IPS-20b (cell line): ENCODE measurements around the gene PSMD6.

Source experiments
- H3K27ac ChIP-seq: one replicate; pipeline ENCODE4 v1.5.1; 2013; ENCODE audit warnings: low read length
- H3K27me3 ChIP-seq: 2 replicates; pipeline ENCODE4 v1.6.1; 2013; ENCODE audit warnings: mild to moderate bottlenecking, low read length, inconsistent platforms; ENCODE audit not compliant: insufficient read depth
- H3K36me3 ChIP-seq: 2 replicates; pipeline ENCODE4 v1.6.1; 2013; ENCODE audit warnings: low read depth, mild to moderate bottlenecking, inconsistent platforms, low read length, moderate library complexity; ENCODE audit not compliant: insufficient read depth
- H3K4me1 ChIP-seq: 2 replicates; pipeline ENCODE4 v1.6.1; 2013; ENCODE audit warnings: mild to moderate bottlenecking, control low read depth, inconsistent platforms, low read length, moderate library complexity; ENCODE audit not compliant: insufficient read depth
- H3K4me3 ChIP-seq: 2 replicates; pipeline ENCODE4 v1.5.1; 2013; ENCODE audit warnings: mild to moderate bottlenecking, low read length, inconsistent platforms
- H3K9ac ChIP-seq: 2 replicates; pipeline ENCODE4 v1.6.1; 2013; ENCODE audit warnings: low read depth, mild to moderate bottlenecking, inconsistent platforms, low read length, moderate library complexity
- H3K9me3 ChIP-seq: 2 replicates; pipeline ENCODE4 v1.6.1; 2013; ENCODE audit warnings: mild to moderate bottlenecking, low read depth, low read length, inconsistent platforms; ENCODE audit not compliant: insufficient read depth

The PSMD6 gene

DNA sequence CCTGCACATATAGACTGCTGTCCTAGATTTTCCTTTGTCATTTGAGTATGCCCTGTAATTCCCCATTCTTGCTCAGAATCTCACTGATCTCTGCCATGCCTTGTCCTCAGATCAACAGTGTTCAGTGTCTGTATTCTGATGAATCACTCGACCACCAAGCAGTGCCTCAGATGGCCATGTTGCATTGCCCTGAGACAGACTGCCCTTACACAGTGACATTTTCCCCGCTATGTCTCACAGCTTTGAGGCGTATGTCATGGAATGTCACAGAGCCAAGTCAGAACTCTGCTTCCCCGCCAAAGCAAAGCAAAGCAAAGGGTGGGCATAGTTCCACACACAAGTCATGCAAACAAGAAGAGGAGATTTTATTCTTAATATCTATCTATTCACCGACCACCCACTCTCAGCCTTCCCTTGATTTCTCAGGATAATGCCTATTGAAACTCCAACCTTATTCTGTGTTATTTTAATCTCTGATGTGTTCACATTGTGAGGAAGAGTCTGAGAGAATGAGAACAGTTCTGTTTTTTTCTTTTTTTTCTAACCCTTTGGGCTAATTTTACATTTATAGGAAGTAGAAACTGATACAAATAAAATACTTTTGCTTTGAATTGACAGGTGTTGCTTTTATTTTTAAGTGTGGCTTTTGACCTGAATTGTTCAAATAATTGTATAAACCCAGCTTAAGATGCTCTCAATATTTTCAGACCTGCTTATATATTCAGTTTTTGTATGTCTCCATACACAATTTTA is 16.9 kb upstream of the PSMD6 start:
- H3K27ac ChIP-seq: no peak overlapping the region
- H3K36me3 ChIP-seq: no peaks in the 10 kb centered on the region
- no peak overlapping the region for H3K9ac ChIP-seq
- no peak overlapping the region for H3K4me3 ChIP-seq
- H3K27me3 ChIP-seq: no peaks in the 10 kb centered on the region
- H3K9me3 ChIP-seq: no peaks in the 10 kb centered on the region
- no peaks in the 10 kb centered on the region for H3K4me1 ChIP-seq

DNA sequence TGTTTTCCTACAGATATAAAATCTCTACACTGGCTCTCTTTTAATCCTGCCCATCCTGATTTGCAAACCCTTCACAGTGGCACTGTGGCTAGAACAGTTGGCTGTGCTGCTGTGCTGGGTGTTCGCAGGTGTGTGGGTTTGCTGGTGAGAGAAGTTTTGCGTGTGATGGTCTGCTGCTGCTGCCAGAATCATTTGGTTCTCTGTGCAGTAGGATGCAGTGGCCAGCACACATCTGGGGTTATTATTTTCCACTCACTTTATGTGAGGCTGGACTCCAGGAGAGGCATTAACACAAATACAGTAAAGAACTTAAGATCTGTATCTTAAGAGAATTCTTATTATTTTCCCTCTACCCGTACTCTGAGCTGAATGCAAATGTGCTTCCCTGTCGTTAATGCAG is 16.0 kb upstream of the PSMD6 start:
- Histone ChIP-seq H3K27ac (no peak overlapping the region), H3K9me3 (no peaks in the 10 kb centered on the region), H3K36me3 (no peaks in the 10 kb centered on the region), H3K27me3 (no peaks in the 10 kb centered on the region), H3K9ac (no peak overlapping the region), H3K4me3 (no peak overlapping the region), H3K4me1 (no peaks in the 10 kb centered on the region)

DNA sequence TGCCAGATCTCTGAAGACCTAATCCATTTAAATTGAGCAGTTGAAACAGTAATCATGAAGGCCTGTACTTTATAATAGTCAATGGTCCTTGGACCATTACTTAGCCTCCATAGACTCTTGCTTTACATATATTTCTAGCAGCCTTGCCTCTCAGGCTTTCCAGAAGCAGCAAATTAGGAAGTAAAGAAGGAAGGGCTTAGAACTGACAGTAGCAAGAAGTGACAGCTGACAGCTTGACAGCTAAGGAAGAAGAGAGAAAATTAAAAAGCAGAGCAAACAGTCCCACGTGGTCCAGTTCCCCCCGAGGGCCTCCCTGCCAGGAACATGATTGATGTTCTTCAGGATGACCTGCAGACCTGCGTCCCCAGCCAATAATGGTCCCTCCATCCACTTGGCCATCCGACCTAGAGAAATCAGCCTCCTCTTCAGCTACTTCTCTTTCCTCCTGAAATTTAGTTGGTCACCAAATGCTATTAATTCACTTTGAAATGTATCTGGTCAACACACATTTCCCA is 15.0 kb upstream of the PSMD6 start:
- Histone ChIP-seq H3K36me3 (no peaks in the 10 kb centered on the region), H3K27ac (no peak overlapping the region), H3K9ac (no peak overlapping the region), H3K9me3 (no peaks in the 10 kb centered on the region), H3K4me3 (no peak overlapping the region), H3K27me3 (no peaks in the 10 kb centered on the region), H3K4me1 (no peaks in the 10 kb centered on the region)

DNA sequence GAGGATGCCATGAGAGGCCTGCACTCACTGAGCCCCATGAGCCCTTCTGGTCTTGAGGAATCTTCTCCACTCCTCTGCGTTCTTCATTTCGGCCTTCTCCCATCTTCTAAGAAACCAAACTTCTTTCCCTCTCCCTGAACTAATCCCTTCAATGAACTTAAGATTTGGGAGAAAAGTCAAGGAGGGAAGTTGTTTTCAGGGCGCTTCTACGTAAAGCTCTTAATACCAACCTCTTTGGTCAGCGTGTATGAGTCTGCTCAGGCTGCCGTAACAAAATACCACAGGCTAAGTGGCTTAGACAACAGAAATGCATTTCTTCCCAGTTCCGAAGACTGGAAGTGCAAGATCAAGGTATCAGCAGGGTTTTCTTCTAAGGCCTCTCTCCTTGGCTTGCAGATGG is 13.8 kb upstream of the PSMD6 start:
- Histone ChIP-seq H3K27me3 (no peaks in the 10 kb centered on the region), H3K36me3 (no peaks in the 10 kb centered on the region), H3K4me3 (no peak overlapping the region), H3K9ac (no peak overlapping the region), H3K4me1 (0 out of 2 replicates have a peak, but pooled peaks cover under 1% of the 10 kb centered on the region), H3K9me3 (no peaks in the 10 kb centered on the region), H3K27ac (no peak overlapping the region)

DNA sequence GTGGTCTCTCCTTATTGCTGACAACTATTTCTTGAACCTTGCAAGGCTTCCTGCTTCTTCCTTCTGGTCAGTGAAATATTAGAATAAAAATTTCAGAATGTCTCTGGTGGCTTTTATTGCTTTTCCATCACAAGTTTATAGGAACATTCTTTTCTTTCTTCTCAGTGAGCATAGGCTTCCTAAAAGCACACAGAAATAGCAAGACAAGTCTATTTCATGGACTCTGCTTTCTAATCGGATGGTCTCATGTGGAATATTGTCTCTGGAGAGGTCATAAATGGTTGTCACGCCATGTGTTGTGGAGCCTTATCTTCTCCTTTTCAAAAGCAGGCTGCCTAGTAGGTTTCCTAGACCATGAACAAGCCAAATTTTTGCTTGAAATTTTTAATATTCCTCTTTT is 9.8 kb upstream of the PSMD6 start:
- Histone ChIP-seq H3K9ac (no peak overlapping the region), H3K9me3 (no peaks in the 10 kb centered on the region), H3K27ac (no peak overlapping the region), H3K4me3 (no peak overlapping the region), H3K27me3 (no peaks in the 10 kb centered on the region), H3K36me3 (no peaks in the 10 kb centered on the region), H3K4me1 (peaks cover 8% of the 10 kb centered on the region)

DNA sequence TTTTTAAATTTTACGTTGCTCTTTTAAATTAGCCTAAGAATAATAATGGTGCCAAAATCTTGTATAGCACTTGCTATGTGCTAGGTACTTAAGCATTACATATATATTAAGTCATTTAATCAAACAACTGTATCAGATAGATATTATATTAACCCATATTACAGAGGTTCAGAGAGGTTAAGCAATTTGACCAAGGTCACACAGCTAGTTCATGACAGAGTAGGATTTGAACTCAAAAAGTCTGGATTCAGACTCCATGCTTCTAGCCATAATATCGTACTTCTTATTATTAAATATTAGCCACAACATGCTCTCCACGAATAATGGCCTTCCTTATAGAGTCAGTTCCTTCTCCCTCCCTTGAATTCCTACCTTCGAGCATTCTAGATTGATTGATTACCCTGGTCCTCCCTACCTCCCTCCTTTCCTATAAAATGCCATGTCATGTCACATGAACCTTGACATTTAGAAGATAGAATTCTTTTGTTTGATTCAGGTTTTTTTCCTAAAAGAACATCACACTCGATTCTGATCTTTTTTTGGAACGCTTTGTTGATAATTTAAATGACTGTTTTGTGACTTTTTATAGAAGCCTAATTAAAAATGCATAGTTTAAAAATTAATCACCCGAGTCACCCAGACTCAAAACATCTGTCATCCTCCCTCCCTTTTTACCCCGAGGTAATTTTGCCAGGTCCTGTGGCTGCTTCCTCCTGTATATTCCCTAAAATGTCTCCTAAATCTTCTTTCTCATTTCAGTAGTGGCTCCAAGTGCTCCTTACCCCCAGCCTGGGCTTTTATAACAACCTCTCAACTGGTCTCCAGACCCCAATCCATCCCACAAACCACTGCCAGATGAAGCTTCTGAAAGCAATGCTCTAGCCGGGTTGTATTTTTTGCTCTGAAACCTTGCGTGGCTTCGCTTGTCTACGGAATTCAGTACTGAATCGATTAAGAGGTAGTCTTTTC is 8.5 kb upstream of the PSMD6 start:
- Histone ChIP-seq H3K27me3 (no peaks in the 10 kb centered on the region), H3K4me3 (no peak overlapping the region), H3K4me1 (peaks cover 8% of the 10 kb centered on the region), H3K9ac (no peak overlapping the region), H3K27ac (no peak overlapping the region), H3K9me3 (no peaks in the 10 kb centered on the region), H3K36me3 (no peaks in the 10 kb centered on the region)

DNA sequence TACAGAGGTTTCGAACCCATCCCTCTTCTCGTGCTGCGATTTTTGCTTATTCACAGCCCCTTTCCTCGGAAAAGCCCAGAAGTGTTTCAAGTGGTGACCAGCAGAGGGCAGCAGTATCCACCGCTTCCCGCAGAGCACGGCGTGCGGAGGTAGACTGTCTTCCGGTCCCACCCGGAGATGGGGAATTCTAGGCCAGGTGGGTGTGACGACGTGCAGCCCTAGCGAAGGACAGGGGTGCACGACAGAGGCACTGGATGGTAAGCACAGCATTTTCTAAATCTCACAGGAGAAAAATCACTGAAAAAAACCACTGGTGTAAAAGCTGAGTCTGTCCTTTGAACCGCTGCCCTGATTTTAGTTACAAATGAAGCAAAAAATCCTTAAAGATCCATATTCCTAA is 7.4 kb upstream of the PSMD6 start:
- Histone ChIP-seq H3K9me3 (no peaks in the 10 kb centered on the region), H3K36me3 (no peaks in the 10 kb centered on the region), H3K4me3 (no peak overlapping the region), H3K27me3 (no peaks in the 10 kb centered on the region), H3K27ac (no peak overlapping the region), H3K9ac (no peak overlapping the region), H3K4me1 (peaks cover 8% of the 10 kb centered on the region)

DNA sequence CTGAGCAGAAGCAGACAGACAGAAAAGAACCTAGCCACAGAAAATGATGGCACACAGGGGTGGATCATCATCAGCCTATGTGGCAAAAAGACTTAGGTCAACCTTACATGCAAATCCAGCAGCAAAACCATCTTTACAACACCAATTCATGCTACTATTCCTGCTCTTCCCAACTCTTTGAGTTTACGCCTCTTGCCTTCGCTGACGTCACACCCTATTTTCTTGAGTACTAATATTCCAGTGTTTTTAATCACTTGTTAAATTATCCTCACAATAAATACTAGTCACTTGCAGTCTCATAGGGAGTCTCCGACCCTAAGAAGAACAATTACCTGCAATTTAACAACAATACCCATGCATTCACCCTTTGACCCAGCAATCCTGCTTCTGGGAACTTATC is 6.0 kb upstream of the PSMD6 start:
- no peaks in the 10 kb centered on the region for H3K27me3 ChIP-seq
- H3K9me3 ChIP-seq: no peaks in the 10 kb centered on the region
- no peak overlapping the region for H3K4me3 ChIP-seq
- H3K9ac ChIP-seq: no peak overlapping the region
- peaks cover 8% of the 10 kb centered on the region for H3K4me1 ChIP-seq
- H3K27ac ChIP-seq: no peak overlapping the region
- H3K36me3 ChIP-seq: no peaks in the 10 kb centered on the region

DNA sequence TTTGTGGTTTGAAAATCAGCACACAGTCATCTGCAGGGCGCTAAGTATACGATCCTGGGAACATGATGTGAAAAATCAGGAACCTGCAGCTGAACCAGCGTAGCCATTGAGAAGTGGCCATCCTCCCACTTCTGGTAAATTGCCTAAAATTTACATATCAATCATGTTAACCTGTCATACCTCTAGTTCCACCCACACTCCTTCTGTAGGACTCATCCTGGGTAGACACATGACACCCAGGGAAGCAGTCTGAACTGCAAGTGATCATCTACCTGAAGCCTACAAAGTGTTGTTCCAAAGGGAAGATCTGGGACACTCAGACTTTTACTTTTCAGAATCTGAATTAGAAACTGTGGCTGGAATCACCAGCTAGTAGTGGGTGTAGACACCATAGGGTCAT is 5.5 kb upstream of the PSMD6 start:
- Histone ChIP-seq H3K4me3 (no peak overlapping the region; the same call in 1 of the 2 replicates), H3K9ac (no peak overlapping the region), H3K4me1 (peaks cover 8% of the 10 kb centered on the region), H3K9me3 (no peaks in the 10 kb centered on the region), H3K27me3 (no peaks in the 10 kb centered on the region), H3K27ac (no peak overlapping the region), H3K36me3 (no peaks in the 10 kb centered on the region)

DNA sequence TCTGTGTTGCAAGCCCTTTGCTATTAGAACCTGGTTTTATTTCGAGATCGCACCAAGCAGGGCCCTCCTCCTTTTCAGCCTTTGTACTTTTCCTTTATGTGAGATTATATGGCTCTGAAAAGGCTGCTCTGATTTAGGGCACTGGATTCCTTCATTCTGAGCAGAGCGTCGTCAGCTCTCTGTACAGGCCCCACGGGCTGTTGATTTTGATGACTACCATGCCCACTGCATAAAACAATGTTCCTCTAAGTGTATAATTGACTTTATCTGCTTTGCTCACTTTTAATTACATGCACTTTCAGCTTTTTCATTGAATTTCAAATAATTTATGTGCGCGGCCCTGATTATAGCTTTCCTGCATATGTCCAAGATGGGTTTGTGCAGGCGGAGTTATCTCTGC is 4.4 kb upstream of the PSMD6 start:
- H3K27ac ChIP-seq: no peak overlapping the region
- H3K9me3 ChIP-seq: no peaks in the 10 kb centered on the region

DNA sequence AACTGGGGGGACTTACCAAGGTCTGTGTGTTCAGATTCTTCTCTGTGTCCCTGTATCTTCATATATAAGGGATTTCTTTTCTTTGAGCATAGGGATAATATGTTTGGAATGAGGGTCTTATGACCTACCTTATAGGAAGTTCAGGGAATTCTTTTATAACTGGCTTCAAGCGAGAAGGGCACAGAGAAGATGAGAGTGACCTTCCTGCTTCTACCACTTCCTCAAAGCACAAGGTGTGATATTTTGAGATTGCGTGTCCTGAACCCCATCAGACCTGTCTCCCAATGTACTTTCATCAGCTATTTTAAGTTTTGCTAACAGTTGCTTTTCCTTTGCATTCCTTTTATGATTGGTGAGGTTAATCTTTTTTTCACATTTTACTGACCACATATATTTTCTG is 3.1 kb upstream of the PSMD6 start:
- Histone ChIP-seq H3K4me1 (peaks cover 6% of the 10 kb centered on the region), H3K36me3 (0 out of 2 replicates have a peak, but pooled peaks cover 4% of the 10 kb centered on the region), H3K27me3 (no peaks in the 10 kb centered on the region), H3K4me3 (no peak overlapping the region), H3K9me3 (no peaks in the 10 kb centered on the region), H3K9ac (no peak overlapping the region), H3K27ac (no peak overlapping the region)

More for the DNA sequence above, 4.4 kb upstream of the PSMD6 start:
- H3K27me3 ChIP-seq: no peaks in the 10 kb centered on the region
- no peaks in the 10 kb centered on the region for H3K36me3 ChIP-seq
- H3K4me1 ChIP-seq: peaks cover 8% of the 10 kb centered on the region
- H3K4me3 ChIP-seq: no peak overlapping the region
- H3K9ac ChIP-seq: no peak overlapping the region
